ENCODE measurements around the gene MOGAT1. TPM values are rescaled to one million over a fixed set of nuclear protein-coding genes. Genes with fewer than 3 reads are reported as not detected.

MOGAT1 gene
- total RNA-seq, 3 donors from 2014 or later (not counting 1 experiment from before 2014, with no cell fraction given): not detected

DNA sequence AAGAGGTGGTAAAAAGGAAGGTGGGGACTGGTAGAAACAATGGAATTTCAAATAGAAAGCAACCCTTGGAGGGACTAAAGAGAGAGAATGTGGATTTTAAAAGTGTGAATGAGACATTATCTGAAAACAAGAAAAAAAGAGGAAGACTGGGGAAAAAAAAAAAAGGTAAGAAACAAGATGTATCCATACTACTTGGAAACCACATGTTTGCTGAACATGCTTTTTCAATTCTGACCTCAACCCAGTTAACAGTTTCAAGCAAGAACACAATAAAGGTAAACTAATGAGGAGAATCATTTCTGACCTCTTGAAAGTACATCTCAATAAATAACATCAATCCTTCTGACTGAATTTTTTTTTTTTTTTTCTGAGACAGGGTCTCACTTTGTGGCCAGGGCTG lies 18.2 kb upstream of the MOGAT1 start:
- peaks cover 2% of the 10 kb centered on the region for H3K36me3 ChIP-seq (ENCODE audit: control insufficient read depth, insufficient read depth, low read length)
- H3K4me1 ChIP-seq (ENCODE audit: control insufficient read depth, insufficient read depth, low read length): peaks cover 21% of the 10 kb centered on the region
- intact Hi-C loops (cut with micrococcal nuclease): no loop called here
- H3K4me3 ChIP-seq (ENCODE audit: low read length): no peak overlapping the region
- ATAC-seq (no peak), DNase-seq (no peak)
- H3K4me3 Mint-ChIP-seq: no peak overlapping the region
- H3K27me3 Mint-ChIP-seq (ENCODE audit: low read depth in 2 of 2): no peaks in the 10 kb centered on the region
- peaks cover 41 to 43% of the 10 kb centered on the region in 2 donors for H3K4me1 Mint-ChIP-seq
- no peak overlapping the region for H3K27ac ChIP-seq (ENCODE audit: low read length)
- no peaks in the 10 kb centered on the region for H3K9me3 Mint-ChIP-seq
- H3K9me3 ChIP-seq (ENCODE audit: control insufficient read depth, insufficient read depth, low read length): no peaks in the 10 kb centered on the region
- H3K27ac Mint-ChIP-seq: peak overlapping the region in 1 of 2 donors; percentile 36
- H3K36me3 Mint-ChIP-seq: no peaks in the 10 kb centered on the region
- H3K27me3 ChIP-seq (ENCODE audit: control insufficient read depth, insufficient read depth, low read length): no peaks in the 10 kb centered on the region
- TF ChIP-seq, protein P1, sequence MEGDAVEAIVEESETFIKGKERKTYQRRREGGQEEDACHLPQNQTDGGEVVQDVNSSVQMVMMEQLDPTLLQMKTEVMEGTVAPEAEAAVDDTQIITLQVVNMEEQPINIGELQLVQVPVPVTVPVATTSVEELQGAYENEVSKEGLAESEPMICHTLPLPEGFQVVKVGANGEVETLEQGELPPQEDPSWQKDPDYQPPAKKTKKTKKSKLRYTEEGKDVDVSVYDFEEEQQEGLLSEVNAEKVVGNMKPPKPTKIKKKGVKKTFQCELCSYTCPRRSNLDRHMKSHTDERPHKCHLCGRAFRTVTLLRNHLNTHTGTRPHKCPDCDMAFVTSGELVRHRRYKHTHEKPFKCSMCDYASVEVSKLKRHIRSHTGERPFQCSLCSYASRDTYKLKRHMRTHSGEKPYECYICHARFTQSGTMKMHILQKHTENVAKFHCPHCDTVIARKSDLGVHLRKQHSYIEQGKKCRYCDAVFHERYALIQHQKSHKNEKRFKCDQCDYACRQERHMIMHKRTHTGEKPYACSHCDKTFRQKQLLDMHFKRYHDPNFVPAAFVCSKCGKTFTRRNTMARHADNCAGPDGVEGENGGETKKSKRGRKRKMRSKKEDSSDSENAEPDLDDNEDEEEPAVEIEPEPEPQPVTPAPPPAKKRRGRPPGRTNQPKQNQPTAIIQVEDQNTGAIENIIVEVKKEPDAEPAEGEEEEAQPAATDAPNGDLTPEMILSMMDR (IDR thresholded peaks at IDR 0.05): no peak

DNA sequence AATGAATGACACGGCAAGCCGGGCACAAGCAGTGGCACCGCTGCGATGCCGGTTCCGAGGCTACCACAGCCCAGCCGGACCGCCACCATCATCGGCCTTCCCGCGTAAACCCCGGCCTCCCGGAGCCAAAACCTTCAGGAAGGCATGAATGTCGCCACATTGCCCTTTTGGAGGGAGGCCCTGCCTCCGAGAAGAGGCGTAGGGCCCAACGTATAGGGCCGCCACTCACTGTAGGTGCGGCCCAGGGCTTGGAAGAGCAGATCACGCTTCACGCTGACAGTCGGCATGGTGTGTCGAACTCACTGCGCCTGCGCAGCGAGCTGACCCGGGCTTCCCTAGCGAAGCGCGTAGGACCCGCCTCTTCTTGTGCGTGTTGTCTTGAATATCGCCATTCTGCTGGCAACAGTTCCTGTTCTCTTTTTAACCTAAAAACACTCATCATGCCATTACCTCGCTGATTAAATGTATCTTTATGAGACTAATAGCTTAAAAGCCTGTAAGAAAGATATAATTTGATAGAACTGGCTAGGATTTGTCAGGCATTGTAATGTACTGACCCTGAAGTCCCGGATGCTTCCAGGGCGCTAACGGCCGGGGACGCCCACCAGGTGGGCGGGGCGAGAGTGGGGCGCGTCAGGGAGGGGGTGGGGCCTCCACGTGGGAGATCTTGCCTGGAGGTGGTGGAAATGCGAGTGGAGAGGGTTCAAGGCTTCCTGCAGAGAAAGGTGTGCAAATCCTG lies 15.5 kb upstream of the MOGAT1 start, which contains the start of gene FARSB:
TSS of gene FARSB (minus strand) at position 306 of the 739 bp plus-strand sequence. CDS start at position 287, 19 bp downstream.
- H3K27me3 ChIP-seq (ENCODE audit: control insufficient read depth, insufficient read depth, low read length): no peaks in the 10 kb centered on the region
- H3K4me3 Mint-ChIP-seq: peak within 1 kb of the TSS; percentile 98
- H3K4me3 ChIP-seq (ENCODE audit: low read length): peak within 1 kb of the TSS; percentile 92
- peaks cover 21% of the 10 kb centered on the region for H3K4me1 ChIP-seq (ENCODE audit: control insufficient read depth, insufficient read depth, low read length)
- TF ChIP-seq, protein P1 (IDR thresholded peaks at IDR 0.05): no peak
- 0% methylated on average over 44 of the region's 45 CpGs for WGBS (ENCODE audit: insufficient coverage)
- ATAC-seq (peak; percentile 92 to 97 (median 93)), DNase-seq (peak; percentile 86 to 99)
- peak within 1 kb of the TSS; percentile 96 to 98 for H3K27ac Mint-ChIP-seq
- peak within 1 kb of the TSS; percentile 97 for H3K27ac ChIP-seq (ENCODE audit: low read length)
- peaks cover 35 to 38% of the 10 kb centered on the region in 2 donors for H3K4me1 Mint-ChIP-seq
- no peaks in the 10 kb centered on the region for H3K36me3 Mint-ChIP-seq
- no peaks in the 10 kb centered on the region for H3K36me3 ChIP-seq (ENCODE audit: control insufficient read depth, insufficient read depth, low read length)
- no peaks in the 10 kb centered on the region for H3K9me3 ChIP-seq (ENCODE audit: control insufficient read depth, insufficient read depth, low read length)
- H3K27me3 Mint-ChIP-seq (ENCODE audit: low read depth in 2 of 2): no peaks in the 10 kb centered on the region
- intact Hi-C loops (cut with micrococcal nuclease): no loop called here
- H3K9me3 Mint-ChIP-seq: no peaks in the 10 kb centered on the region

DNA sequence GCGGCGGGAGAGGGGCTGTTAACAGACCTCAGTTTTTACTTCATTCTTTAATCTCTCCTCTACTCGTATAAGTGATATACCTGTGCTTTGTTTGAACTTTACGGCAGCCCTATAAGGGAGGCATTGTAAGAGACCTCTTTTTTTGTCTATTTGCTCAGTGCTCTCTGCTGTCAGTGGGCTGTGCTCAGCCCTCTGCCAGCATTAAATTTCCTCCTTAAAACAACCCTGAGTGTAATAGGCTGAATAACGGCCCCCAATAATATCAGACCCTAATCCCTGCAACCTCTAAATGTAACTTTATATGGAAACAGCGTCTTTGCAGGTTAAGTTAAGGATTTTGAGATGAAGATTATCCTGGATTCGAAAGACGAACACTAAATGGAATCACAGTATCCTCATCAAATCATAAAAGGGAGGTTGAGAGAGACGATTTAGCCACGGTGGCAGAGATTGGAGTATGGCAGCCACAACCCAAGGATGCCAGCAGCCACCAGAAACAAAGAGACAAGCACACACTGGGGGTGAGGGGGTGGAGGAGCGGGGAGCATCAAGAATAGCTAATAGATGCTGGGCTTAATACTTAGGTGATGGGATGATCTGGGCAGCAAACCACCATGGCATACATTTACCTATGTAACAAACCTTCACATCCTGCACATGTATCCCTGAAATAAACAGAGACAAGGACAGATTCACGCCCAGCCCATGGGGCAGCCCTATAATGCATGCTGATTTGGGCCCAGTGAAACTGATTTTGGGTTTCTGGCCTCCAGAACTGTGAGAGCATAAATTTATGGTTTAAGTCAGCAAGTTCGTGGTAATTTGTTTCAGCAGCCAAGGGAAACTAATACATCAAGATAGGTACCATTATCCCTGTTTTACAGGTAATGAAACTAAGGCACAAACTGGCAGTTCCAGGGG lies 14.7 kb upstream of the MOGAT1 start:
- ATAC-seq (peak in 1 of 3 donors; percentile 3), DNase-seq (peak in 1 of 2 donors; percentile 18)
- Histone ChIP-seq H3K27ac (ENCODE audit: low read length) (peak overlapping the region; percentile 97), H3K27me3 (ENCODE audit: control insufficient read depth, insufficient read depth, low read length) (no peaks in the 10 kb centered on the region), H3K36me3 (ENCODE audit: control insufficient read depth, insufficient read depth, low read length) (no peaks in the 10 kb centered on the region), H3K9me3 (ENCODE audit: control insufficient read depth, insufficient read depth, low read length) (no peaks in the 10 kb centered on the region), H3K4me3 (ENCODE audit: low read length) (peak overlapping the region; percentile 92), H3K4me1 (ENCODE audit: control insufficient read depth, insufficient read depth, low read length) (peaks cover 21% of the 10 kb centered on the region)
- Mint-ChIP-seq H3K36me3 (no peaks in the 10 kb centered on the region), H3K9me3 (no peaks in the 10 kb centered on the region), H3K27me3 (ENCODE audit: low read depth in 2 of 2) (no peaks in the 10 kb centered on the region), H3K27ac (peak overlapping the region; percentile 96 to 98), H3K4me3 (peak overlapping the region; percentile 98), H3K4me1 (peaks cover 32 to 33% of the 10 kb centered on the region in 2 donors)
- WGBS (ENCODE audit: insufficient coverage): 25% methylated on average over 10 of the region's 13 CpGs
- TF ChIP-seq, protein P1 (IDR thresholded peaks at IDR 0.05): no peak
- intact Hi-C loops (cut with micrococcal nuclease): no loop called here
